Right cardiac atrium (tissue), 5 donors: ENCODE measurements around the gene RBM5. TPM values are rescaled to one million over a fixed set of nuclear protein-coding genes. Genes with fewer than 3 reads are reported as not detected.

Experiments used
- ATAC-seq, 2 donors: fragments of 200-7000 bp; cut with Tn5 transposase; one replicate each; pipeline versions ENCODE4 v1.8.0 to v1.9.1; 2020; ENCODE audit warnings: moderate library complexity in 2 of 2, mild to moderate bottlenecking in 1 of 2
- DNase-seq, 3 donors: peaks; one replicate each; pipeline ENCODE4 v3.0.0-alpha.2; 2020
- H3K27ac ChIP-seq: one replicate; pipeline ENCODE4 v1.5.1; 2013; ENCODE audit warnings: mild to moderate bottlenecking, low read length, control low read depth, moderate library complexity
- H3K27me3 ChIP-seq: one replicate; pipeline ENCODE4 v1.6.1; 2013; ENCODE audit not compliant: control insufficient read depth, insufficient read depth
- H3K4me1 ChIP-seq: one replicate; pipeline ENCODE4 v1.6.1; 2013; ENCODE audit warnings: low read length; ENCODE audit not compliant: control insufficient read depth, insufficient read depth
- H3K4me3 ChIP-seq: one replicate; pipeline ENCODE4 v1.5.1; 2013; ENCODE audit warnings: low read length, control low read depth
- H3K9me3 ChIP-seq: one replicate; pipeline ENCODE4 v1.6.1; 2013; ENCODE audit warnings: low read length; ENCODE audit not compliant: control insufficient read depth
- WGBS: extraction: QIAGEN DNeasy Blood & Tissue Kit; methylation state at CpG from one replicate; pipeline ENCODE4 v1.1.7; 2013; 5-methylcytosine and 5-hydroxymethylcytosine counted together
- intact Hi-C, 4 donors: fragments of 100-400 bp; cut with DNase I; formaldehyde crosslinking; loops; one replicate each; pipeline versions ENCODE4 v1.11.0 to v1.14.0; 2022 to 2023
- polyA plus RNA-seq: library from polyadenylated mRNA; stranded (reverse); fragments of 200-250 nt; gene quantifications from one replicate; pipeline ENCODE4 v1.2.3, GENCODE V29; 2013
- total RNA-seq, 4 donors: library from RNA; stranded (reverse); fragmentation: NEBNext Ultra II Directional; extraction: Animal tissue kit (Norgen Biotek cat#: 25700); gene quantifications; one replicate each; pipeline ENCODE4 v1.2.1, GENCODE V29; 2021
- donor health status: healthy with polysubstance abuse.
- donor health status: DM: no; HTN: yes; CAD: no.
- donor health status: DM: no; HTN: no; CAD: no.
- donor health status: DM: no; HTN: yes; CAD: no; lungs with severe emphysema.
- donor health status: DM: yes; HTN: yes; CAD: no.

RBM5 gene
- total and polyA plus RNA-seq, 5 donors, result 54.9 to 83.8 (median 73.7) TPM

DNA sequence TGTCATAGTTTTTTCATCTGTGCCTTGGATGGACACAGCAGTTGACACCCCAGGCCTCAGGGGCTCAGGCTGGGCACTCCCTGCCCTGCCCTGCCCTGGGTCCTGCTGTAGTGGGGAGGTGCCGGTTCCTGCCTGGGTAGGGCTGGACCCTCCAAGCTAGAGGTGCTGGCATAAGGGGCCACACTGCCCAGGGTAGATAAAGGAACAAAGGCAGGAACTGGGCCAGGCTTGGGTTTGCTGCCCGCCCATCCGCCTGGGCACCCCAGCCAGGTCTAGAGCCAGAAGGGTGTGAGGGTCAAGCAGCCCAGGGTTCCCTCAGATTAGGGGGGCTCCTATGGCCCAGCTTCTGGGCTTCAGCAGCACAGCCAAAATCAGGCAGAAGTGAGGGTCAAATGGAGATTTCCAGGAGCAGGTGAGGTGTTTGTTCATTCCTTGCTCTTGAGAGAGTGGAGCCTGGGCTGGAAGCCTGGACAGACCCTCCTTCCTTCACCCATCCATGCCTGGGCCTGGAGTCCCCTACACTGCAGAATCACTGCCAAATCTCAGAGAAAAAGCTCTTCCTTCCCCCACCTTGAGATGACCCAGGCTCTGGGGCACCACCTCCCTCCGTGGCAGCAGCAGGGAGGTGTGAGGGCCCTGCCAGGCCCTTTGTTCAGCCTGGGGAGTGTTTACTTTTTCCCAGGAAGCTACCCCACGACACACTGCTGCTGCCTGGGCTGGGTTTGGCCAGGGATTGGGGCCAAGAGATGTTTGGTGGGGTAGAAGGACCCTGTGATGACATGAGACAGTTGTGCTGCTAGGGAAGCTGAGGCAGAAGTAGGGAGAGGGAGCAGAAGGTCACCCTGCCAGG, 73.5 kb downstream of the RBM5 start:
- ATAC-seq, result no peak
- peak overlapping the region; percentile 54 for H3K27ac ChIP-seq
- WGBS, result 78% methylated on average over 5 of the region's 5 CpGs
- H3K4me3 ChIP-seq, result no peak overlapping the region
- no peak for DNase-seq
- peaks cover 33% of the 10 kb centered on the region for H3K4me1 ChIP-seq
- H3K27me3 ChIP-seq, result no peaks in the 10 kb centered on the region
- no peaks in the 10 kb centered on the region for H3K9me3 ChIP-seq
- intact Hi-C loops, result no loop called here

DNA sequence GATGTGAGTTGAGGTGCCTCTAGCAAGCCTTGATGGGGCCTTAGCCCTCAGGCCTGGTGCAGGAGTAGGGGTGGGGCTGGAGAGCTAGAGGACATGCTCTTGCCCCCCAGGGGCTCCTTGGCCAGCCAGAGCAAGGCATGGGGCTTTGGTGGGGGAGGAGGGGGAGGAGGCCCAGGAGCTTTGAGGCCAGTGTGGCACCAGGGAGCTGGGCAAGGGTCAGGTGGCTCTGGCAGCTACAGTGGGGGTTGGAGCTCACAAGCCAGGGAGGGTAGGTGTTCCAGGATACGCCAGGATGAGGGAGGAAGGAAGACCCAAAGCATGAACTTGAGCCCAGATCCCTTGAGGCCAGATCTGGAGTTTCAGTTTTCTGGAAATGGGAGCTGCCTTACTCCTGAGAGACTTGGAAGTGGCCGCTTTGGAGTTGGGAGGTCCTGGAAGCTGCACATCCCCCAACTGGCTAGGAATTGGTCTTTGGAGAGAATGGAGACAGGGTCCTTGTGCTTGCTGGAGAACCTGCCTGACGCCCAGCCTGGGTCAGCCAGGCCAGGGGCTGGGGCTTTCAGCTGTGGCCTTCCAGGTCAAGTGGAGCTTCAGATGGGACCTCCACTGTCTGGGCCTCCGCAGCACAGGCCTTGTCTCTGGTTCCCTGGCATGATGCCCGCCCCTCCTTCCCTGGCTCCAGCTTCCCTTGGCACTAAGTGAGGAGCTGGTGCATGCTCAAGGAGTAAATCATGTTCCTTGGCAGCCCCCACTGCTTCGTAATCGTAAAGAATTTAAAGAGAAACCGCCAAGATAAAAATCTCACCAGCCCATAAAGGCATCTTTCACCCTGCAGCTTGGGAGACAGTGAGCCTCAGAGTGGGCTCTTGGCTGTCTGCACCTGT, 75.1 kb downstream of the RBM5 start:
- H3K27ac ChIP-seq, result peak overlapping the region; percentile 59
- intact Hi-C loops, result no loop called here
- peaks cover 33% of the 10 kb centered on the region for H3K4me1 ChIP-seq
- H3K4me3 ChIP-seq, result no peak overlapping the region
- no peaks in the 10 kb centered on the region for H3K9me3 ChIP-seq
- no peaks in the 10 kb centered on the region for H3K27me3 ChIP-seq
- DNase-seq (peak; percentile 81 to 87 (median 87)), ATAC-seq (no peak)
- WGBS, result 48% methylated on average over 8 of the region's 8 CpGs

DNA sequence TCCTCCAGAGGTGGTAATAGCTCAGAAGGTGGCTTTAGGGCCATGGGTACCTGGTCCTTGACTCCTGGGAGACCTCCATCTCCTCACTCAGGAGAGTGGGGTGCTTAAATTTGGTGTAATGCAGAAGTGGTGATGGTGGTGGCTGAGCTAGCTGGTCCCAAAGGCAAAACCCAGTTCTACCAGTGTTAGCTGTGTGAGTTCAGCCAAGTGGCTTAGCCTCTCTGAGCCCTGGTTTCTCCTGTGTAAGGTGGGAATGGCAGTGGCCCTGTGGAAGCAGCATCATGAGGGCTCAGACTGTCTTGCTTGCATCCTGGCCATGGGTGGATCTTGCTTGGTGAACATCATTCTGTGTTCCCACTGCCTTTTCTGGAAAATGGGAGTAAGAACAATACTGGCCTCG, 75.8 kb downstream of the RBM5 start:
- Histone ChIP-seq H3K4me1 (peaks cover 33% of the 10 kb centered on the region), H3K4me3 (no peak overlapping the region), H3K27me3 (no peaks in the 10 kb centered on the region), H3K27ac (peak overlapping the region; percentile 59), H3K9me3 (no peaks in the 10 kb centered on the region)
- intact Hi-C loops, result no loop called here
- no peak for DNase-seq
- 45% methylated on average over 1 of the region's 1 CpG for WGBS
- no peak for ATAC-seq

DNA sequence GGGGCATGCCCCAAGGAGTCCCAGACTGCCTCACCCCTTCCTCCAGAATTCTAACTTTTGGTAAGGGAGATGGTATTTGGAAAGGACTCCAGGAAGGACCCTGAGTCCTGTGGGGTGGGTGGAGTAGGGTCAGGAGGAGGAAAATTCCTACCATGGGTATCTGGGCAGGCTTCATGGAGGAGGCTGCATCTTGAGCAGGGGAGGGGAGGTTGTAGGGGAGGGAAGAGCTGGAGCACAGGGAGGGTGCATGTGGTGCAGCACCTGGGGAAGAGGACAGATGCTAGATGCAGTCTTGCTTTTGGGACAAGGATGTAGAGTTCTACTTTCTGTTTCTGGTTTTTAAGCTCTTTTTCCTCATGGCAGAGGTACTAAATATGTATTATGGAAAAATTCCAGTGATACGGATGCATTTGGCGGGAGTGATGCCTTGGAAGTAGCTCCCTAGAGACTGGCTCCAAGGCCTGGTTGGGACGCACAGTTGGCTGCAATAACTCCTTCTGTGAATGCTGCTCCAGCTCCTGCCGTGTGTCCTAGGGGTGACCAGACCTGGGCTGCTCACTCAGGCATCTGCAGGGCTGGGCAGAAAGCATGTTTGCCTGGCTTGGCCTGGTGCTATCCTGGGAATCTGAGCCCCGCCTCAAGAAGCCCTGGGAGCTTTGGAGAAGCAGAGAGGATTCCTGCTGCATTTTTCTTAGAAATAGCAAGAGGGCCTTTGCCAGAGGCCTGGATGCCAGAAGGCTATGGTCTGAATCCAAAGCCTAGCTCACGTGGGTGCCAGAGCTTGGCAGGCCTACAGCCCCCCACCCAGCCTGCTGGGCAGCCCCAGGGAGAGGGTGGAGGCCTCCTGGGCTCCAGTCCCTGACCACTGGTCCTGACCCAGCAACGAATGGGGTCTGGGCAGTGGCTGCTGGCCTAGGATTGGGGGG, 76.5 kb downstream of the RBM5 start:
- DNase-seq, result peak; percentile 50 to 86 (median 83)
- 20% methylated on average over 7 of the region's 7 CpGs for WGBS
- ATAC-seq, result peak; percentile 10 to 63
- Histone ChIP-seq H3K4me1 (peaks cover 33% of the 10 kb centered on the region), H3K27me3 (no peaks in the 10 kb centered on the region), H3K27ac (peak overlapping the region; percentile 77), H3K4me3 (no peak overlapping the region), H3K9me3 (no peaks in the 10 kb centered on the region)
- intact Hi-C loops, result no loop called here

DNA sequence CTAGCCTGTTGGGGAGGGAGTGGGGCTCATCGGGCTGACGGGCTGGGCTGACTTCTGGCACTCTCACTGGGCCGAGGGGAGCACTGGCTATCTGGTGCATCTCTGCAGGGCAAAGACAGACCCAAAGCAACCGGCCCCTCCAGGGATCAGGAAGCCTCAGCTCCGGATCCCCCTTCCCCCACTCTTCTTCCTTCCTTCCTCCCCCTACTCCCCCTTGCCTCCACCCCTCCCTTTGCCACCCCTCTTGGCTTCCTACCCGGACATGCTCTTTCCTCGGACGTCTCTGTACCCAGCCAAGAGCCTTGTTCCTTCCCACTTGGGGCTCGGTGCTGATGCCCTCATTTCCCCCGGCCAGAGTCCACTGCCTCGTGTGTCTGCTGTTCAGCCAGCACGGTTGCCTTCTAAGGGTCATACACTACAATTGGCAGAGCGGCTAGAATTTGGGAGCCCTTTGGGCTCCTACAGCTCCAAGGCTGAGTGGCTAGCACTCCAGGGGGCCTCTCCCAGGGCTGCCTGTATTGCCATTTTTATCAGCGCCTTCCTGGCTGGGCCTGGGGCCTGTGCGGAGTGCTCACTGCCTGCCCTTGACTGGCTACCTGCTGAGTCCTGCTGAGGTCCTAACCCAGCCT, 77.3 kb downstream of the RBM5 start:
- Histone ChIP-seq H3K27ac (peak overlapping the region; percentile 77), H3K4me3 (no peak overlapping the region), H3K4me1 (peaks cover 33% of the 10 kb centered on the region), H3K27me3 (no peaks in the 10 kb centered on the region), H3K9me3 (no peaks in the 10 kb centered on the region)
- intact Hi-C loops, result no loop called here
- WGBS, result 23% methylated on average over 15 of the region's 15 CpGs
- DNase-seq, result peak in 2 of 3 donors; percentile 74 to 81
- peak; percentile 30 to 59 for ATAC-seq

DNA sequence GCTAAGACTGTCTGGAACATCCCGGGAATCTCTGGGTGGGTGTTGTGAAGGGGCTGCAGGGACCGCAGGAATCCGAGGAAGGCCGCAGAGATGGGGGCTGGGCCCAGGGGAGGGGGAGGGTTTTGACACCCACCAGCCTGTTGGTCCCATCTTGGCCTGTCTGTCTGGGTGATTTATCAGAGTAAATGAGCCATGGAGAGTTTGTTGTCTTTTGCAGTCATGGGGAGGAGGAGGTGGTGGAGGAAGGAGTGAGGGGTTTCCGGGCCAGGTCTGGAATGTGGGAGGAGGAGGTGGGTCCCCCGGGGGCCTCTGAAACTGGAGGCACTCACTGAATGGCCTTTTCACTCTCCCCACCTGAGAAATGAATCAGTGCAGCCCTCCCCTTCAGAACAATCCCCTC, 77.9 kb downstream of the RBM5 start:
- no peak for ATAC-seq

DNA sequence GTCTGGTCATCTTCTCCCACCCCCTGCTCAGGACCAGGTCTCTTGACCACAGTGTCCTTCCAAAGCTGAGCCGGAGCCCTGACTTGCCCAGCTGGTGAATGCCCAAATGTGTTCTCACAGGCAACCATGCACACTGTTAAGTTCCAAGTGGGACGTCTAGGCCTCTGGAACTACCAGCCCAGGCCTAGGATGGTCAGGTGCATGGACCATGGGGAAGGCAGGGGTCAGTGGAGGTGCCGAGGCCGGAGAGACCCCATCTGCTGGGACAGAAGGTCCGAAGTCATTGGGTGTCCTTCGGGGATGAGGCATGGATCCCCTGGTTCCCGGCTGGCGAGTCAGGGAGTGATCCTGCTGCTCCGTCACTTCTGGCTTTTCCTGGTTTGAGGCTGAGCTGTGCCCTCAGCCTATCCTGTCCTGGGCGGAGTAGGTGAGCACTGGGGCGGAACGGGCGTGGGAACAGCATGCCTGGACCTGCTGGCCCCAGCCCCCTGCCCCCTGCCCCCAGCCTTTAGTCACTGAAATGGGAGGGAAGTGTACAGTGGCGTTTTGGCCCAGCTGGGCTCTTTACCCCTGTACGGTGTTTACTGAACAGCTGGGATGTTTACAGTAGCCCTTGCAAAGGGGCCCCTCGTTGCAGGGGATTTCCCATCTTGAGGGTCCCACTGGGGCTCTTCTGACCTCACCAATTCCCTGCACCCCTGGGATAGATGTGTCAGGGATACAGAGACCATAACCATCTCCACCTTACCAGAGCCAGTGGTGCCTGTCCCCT, 78.5 kb downstream of the RBM5 start:
- Histone ChIP-seq H3K9me3 (no peaks in the 10 kb centered on the region), H3K27ac (peak overlapping the region; percentile 32), H3K4me1 (peaks cover 33% of the 10 kb centered on the region), H3K27me3 (no peaks in the 10 kb centered on the region), H3K4me3 (no peak overlapping the region)
- WGBS, result 63% methylated on average over 16 of the region's 16 CpGs
- intact Hi-C loops, result no loop called here
- ATAC-seq, result peak in 1 of 2 donors; percentile 14
- DNase-seq, result peak in 1 of 3 donors; percentile 55

More for the DNA sequence above, 77.9 kb downstream of the RBM5 start:
- H3K27me3 ChIP-seq, result no peaks in the 10 kb centered on the region
- DNase-seq, result no peak
- H3K4me1 ChIP-seq, result peaks cover 33% of the 10 kb centered on the region
- peak overlapping the region; percentile 77 for H3K27ac ChIP-seq
- H3K4me3 ChIP-seq, result no peak overlapping the region
- H3K9me3 ChIP-seq, result no peaks in the 10 kb centered on the region
- intact Hi-C loops, result no loop called here
- 53% methylated on average over 6 of the region's 6 CpGs for WGBS

DNA sequence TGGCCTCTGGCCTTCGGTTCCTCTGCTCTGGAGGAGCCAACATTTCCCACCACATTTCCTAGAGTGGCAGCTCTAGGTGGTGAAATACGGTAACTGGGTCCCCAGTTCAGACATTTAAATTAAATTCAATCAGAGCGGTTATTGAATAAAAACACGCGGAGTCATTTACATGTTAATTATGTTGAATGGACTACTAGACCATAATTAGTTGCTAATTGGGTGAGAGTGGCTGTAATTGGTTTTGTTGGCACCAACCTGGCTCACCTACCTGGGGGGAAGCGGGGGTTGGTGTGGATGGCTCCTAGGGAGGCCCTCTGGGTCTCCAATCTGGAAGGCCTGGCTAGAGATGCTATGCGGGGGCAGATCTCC, 79.1 kb downstream of the RBM5 start:
- Histone ChIP-seq H3K4me3 (no peak overlapping the region), H3K9me3 (no peaks in the 10 kb centered on the region), H3K27me3 (no peaks in the 10 kb centered on the region), H3K27ac (peak overlapping the region; percentile 10), H3K4me1 (peaks cover 38% of the 10 kb centered on the region)
- intact Hi-C loops, result no loop called here
- no peak for ATAC-seq
- DNase-seq, result peak in 1 of 3 donors; percentile 12
- 87% methylated on average over 7 of the region's 7 CpGs for WGBS

DNA sequence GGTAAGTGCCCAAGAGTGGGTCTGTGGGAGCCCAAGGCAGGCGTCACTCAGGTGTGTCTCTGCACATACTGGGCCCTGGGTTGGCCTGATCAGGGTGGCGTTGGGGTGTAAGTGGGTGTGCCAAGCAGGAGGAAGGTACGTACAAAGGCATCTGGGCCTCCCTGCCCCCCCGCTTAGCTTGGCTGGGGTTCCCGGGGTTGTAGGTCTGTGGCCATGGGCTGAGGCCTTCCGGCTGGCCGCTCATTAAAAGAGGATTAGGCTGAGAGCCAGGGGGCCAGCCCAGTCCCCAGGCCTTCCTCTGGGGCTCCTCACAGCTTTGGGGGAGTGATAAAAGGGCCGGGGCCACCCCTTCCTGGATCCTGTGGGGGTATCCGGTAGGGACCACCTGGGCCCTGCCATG, 79.7 kb downstream of the RBM5 start:
- Histone ChIP-seq H3K27ac (peak overlapping the region; percentile 47), H3K9me3 (no peaks in the 10 kb centered on the region), H3K4me1 (peaks cover 34% of the 10 kb centered on the region), H3K4me3 (no peak overlapping the region), H3K27me3 (no peaks in the 10 kb centered on the region)
- intact Hi-C loops, result no loop called here
- WGBS, result 52% methylated on average over 9 of the region's 9 CpGs
- ATAC-seq (peak; percentile 1 to 8), DNase-seq (peak in 2 of 3 donors; percentile 55 to 77)
